WTC11 (cell line): Measurements from ENCODE around the gene KRT222.

ENCODE experiments used
- ATF2 ChIP-seq: sonication (generic); formaldehyde crosslinking; IDR thresholded peaks from 2 replicates; pipeline ENCODE4 v1.8.1; 2022; ENCODE audit warnings: low read depth, missing genetic modification reagents, borderline replicate concordance
- ZNF138 ChIP-seq: sonication (generic); formaldehyde crosslinking; conservative IDR thresholded peaks from 2 replicates; pipeline ENCODE4 v1.8.1; 2022; ENCODE audit warnings: mild to moderate bottlenecking, moderate library complexity, missing genetic modification reagents
- TF ChIP-seq, protein P1 (sequence below): fragments of 200-600 bp; IDR thresholded peaks from 2 replicates; pipeline ENCODE4 v1.8.0; 2022; ENCODE audit warnings: antibody characterized with exemption

DNA sequence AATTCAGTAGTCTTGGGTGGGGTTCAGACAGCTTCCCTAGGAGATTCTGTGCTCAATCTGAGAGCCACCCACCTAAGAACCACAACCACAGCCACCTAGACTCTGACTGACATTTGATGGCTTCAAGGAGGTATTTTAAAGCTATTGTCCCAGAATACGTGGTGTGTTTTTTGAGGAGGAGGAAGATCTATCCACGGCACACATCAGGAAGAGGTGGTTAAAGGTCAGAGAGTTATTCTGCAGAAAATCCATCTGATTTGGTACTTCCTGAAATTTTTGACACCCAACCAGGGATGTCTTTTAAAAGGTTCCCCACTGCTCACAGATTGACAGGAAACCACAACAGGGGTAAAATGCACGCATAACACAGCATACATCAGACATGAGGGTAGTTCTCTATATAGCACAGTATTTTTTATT, 42.5 kb downstream of the KRT222 start:
- TF ChIP-seq, protein P1, sequence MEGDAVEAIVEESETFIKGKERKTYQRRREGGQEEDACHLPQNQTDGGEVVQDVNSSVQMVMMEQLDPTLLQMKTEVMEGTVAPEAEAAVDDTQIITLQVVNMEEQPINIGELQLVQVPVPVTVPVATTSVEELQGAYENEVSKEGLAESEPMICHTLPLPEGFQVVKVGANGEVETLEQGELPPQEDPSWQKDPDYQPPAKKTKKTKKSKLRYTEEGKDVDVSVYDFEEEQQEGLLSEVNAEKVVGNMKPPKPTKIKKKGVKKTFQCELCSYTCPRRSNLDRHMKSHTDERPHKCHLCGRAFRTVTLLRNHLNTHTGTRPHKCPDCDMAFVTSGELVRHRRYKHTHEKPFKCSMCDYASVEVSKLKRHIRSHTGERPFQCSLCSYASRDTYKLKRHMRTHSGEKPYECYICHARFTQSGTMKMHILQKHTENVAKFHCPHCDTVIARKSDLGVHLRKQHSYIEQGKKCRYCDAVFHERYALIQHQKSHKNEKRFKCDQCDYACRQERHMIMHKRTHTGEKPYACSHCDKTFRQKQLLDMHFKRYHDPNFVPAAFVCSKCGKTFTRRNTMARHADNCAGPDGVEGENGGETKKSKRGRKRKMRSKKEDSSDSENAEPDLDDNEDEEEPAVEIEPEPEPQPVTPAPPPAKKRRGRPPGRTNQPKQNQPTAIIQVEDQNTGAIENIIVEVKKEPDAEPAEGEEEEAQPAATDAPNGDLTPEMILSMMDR, result no peak
- TF ChIP-seq ZNF138 (CRISPR knock-in tag) (no peak), ATF2 (no peak)
